UCSD-AML1 (cell line): ENCODE measurements around the gene CYP2C8.
"Not testable (repeated sequence)": the region's sequence is repeated elsewhere in the genome, so short reads cannot be mapped to it uniquely, and the experiment has no call there.

Source experiments
- DNase-seq: peaks from one replicate; lab custom pipeline; 2025; ENCODE audit not compliant: unreplicated experiment; lab: John Stamatoyannopoulos, UW

CYP2C8 gene

GRCh38 chr10:95069286-95069685 lies at the start of gene CYP2C8:
Gene CYP2C8 (minus strand): TSS chr10:95069497. CDS start chr10:95069402, 95 bp downstream.
- no peak for DNase-seq

DNA sequence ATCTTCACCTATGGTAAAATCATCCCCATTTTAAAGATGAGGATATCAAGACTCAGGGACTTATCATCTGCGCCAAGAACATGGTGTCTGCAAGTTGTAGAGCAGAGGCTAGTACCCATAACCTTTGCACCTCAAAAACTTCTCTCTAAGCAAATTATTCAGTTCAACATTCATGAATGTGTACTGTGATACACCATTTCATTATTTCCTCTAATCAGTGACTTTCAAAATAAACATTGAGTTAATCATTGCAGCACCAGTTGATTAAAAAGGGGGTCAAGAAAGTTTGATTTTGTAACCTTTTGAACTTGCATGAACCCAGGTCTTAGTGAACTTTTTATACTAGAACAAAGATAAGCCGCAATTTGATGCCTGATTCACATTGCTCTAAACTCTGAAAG lies 47.6 kb upstream of the CYP2C8 start:
- DNase-seq: no peak

DNA sequence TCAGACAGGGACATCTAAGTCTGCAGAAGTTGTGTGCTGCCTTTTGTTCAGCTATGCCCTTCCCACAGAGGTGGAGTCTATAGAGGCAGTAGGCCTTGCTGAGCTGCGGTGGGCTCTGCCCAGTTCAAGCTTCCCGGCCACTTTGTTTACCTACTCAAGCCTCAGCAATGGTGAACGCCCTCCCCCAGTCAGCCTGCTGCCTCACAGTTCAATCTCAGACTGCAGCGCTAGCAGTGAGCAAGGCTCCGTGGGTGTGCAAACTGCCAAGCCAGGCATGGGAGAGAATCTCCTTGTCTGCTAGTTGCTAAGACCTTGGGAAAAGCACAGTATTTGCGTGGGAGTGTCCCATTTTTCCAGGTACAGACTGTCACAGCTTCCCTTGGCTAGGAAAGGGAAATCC lies 41.5 kb upstream of the CYP2C8 start:
- not testable (repeated sequence) for DNase-seq

- DNase-seq: no peak
Measured at GRCh38 chr10:95097805-95098204, 28.5 kb upstream of the CYP2C8 start.

- no peak for DNase-seq
Measured at GRCh38 chr10:95096143-95096542, 26.8 kb upstream of the CYP2C8 start.

DNA sequence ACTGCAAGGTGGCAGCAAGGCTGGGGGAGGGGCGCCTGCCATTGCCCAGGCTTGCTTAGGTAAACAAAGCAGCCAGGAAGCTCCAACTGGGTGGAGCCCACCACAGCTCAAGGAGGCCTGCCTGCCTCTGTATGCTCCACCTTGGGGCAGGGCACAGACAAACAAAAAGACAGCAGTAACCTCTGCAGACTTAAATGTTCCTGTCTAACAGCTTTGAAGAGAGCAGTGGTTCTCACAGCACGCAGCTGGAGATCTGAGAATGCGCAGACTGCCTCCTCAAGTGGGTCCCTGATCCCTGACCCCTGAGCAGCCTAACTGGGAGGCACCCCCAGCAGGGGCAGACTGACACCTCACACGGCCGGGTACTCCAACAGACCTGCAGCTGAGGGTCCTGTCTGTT lies 10.3 kb upstream of the CYP2C8 start:
- DNase-seq: not testable (repeated sequence)

GRCh38 chr10:95077556-95077955 lies 8.3 kb upstream of the CYP2C8 start:
- DNase-seq: no peak

DNA sequence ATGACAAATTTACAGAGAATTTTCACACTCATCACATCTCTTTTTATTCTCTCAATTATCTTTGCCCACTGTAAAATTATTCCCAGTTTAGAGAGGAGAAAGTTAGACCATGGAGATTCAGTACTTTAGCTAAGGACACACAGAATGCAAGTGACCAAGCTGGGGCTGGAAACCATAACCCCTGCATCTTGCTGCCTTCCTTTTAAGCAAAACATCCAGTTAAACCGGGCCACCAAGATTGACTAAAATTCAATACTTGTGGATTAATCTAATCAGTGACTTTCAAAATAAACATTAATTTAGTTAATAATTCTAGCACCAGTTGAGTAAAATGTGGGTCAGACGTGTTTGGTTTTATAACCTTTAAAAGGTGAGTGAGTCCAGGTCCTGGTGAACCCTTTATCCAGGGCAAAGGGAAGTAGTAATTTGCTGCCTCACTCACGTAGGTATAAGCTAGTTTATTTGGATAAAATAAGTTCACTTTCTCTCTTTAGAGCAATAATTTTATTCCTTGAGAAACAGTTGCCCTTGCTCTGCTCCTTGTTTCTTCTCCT lies 1.9 kb upstream of the CYP2C8 start:
- no peak for DNase-seq

- not testable (repeated sequence) for DNase-seq
Measured at GRCh38 chr10:95064125-95064524, 5.2 kb downstream of the CYP2C8 start.

DNA sequence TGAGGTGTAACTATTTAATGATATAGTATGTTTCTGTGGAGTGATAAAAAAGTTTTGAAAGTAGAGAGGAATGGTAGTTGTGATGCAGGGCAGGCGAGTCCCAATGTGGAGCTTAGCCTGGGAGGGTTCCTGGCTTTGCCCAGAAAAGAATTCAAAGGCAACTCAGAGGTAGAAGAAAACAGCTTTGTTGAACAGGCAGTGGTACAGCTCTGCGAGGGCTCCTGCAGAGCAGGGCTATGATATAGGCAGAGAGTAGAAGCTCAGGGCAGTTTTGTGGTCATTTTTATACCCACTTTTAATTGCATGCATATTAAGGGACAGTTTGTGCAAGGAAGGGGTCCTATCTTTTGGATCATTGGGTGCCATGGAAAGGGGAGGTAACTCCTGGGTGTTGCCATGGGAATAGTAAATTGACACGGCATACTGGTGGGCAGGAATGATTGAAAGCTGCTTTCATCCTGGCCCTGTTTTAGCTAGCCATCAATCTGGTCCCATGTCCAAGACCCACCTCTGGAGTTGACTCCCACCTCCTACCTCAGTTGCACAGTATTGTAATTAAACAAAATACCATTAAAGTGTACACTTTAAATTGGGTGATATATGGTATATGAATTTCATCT lies 12.4 kb downstream of the CYP2C8 start:
- no peak for DNase-seq

DNA sequence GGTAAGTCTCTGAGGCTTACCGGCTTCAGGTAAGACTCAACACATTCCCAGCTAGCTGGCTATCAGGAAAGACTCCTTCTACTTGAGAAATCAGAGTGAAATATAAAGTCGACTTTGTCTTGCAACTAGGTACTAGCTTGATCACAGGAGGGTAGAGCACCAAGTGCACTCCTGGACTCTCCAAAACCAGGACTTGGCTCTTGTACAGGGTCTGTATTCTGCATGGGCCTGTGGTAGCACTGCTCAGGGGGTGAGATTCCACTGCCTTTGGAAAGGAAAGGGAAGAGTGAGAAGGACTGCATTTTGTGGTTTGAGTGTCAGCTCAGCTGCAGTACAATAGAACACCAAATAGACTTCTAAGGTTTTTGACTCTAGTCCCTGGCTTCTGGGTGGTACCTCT lies 19.4 kb downstream of the CYP2C8 start:
- DNase-seq: no peak

DNA sequence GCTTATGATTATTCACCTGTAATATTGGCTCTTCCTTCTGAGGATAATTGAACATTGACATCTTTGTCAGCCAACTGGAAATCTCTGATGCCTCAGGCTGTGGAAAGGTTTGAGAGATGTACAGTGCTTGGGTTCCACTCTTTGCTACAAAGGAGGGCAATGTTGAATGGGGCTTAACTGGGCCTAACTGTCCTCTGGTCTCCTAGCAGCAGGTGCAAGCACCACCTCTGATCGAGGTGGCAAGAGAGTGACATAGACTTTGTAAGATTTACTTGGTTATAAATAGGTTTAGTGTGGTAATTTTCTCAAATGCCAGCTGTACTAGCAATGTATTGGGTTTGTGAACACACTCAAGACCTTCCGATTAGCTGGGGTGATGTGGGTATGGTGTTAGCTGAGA lies 21.1 kb downstream of the CYP2C8 start:
- DNase-seq: no peak

- DNase-seq: no peak
Measured at GRCh38 chr10:95039281-95039680, 30.0 kb downstream of the CYP2C8 start.

GRCh38 chr10:95035332-95036295 lies 33.7 kb downstream of the CYP2C8 start:
- DNase-seq: no peak

DNA sequence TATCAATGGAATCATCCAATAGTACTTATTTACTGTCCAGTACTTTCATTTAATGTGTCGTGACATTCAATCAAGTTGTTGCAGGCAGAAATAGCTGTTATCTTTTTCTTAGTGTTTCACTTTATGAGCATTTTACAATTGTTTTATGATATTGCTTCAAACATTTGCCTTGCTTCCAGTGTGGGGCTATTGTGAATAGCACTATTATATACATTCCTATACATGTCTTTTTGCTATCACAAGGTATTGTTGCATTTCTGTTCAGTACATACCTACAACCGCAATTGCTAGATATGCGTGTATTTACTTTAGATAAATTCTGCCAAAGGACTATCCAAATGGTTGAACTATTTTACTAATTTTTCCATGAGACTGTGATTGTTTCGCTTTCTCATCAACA lies 34.9 kb downstream of the CYP2C8 start:
- DNase-seq: no peak

DNA sequence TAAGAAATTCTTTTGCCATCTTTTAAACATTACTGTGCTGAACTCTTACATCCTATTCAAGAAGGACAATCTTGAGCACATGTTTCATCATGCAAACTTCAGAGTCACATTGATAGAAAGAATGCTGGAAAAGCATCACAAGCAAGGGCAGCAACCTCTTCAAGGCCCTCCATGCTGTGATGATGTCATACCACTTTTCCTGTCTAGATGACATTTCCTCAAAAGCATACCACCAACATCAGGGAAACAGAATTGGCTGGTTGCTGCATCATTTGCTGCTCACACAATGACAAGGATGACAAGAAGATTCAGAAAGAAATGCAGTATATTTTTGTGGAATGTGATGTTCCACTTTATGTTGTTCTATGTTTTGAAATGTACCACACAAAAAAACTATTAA lies 37.6 kb downstream of the CYP2C8 start:
- no peak for DNase-seq

DNA sequence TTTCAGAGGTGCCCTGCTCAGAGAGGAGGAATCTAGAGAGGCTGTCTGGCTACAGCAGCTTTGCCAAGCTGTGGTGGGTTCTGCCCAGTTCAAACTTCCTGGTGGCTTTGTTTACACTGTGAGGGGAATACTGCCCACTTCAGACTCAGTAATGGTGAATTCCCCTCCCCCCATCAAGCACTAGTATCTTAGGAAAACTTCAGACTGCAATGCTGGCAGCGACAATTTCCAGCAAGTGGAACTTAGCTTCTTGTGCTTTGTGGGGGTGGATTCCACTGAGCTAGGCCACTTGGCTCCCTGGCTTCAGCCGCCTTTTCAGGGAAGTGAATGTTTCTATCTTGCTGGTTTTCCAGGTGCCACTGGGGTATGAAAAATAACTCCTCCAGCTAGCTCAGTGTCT lies 42.8 kb downstream of the CYP2C8 start:
- no peak for DNase-seq

DNA sequence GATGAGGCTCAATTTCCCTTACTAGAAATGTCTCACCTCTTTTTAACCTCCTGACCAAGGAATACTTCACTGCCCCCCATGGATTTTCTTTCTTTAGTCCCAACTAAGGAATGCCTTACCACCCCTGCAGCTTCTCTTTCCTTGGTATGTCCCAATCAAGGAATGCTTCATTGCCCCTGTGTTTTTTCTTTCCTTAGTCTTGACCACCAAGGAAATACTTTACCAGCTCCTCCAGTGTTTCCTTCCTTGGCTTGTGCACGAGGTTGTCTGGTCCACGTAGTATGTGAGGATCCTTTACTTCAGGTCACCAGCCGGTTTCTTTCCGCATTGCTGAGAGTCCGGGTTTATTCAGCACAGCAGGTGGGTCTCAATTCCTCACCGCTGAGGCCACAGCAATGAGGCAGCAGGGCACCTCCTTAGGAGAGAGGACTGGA lies 71.5 kb downstream of the CYP2C8 start:
- DNase-seq: peak; percentile 8

- DNase-seq: peak; percentile 10
Measured at GRCh38 chr10:94992811-94993210, 76.5 kb downstream of the CYP2C8 start.

DNA sequence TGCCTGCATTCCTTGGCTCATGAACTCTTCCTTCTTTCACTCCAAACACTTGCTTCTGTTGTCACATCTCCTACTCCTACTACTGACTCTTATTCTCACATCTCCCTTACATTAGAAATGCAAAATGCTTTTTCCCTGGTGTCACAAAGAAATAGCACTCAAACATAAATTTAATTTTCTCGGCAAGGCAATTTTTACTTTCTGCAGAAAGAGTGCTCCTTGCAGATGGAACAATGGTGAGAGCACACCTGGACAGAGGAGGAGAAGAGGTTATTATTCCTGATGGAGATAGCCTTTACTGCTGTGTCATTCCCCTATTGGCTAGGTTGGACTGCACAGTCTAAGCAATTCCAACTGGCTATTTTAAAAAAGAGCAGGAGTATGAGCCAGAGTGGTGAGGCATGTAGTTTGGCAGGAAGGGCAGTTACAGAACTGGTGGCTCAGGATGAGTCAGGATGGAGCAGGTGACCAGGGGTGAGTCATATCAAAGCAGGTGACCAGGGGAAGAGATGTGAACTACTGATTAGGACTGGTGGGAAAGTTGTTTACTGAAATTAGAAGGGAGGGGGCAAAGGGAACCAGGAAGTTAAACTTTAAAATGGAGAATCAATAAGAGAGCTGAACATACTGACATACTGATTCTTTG lies 77.9 kb downstream of the CYP2C8 start:
- no peak for DNase-seq

- no peak for DNase-seq
Measured at GRCh38 chr10:94989192-94989591, 80.1 kb downstream of the CYP2C8 start.
